Measurements from ENCODE around the gene PLBD1. TPM values are rescaled to one million over a fixed set of nuclear protein-coding genes. Genes with fewer than 3 reads are reported as not detected.

PLBD1 gene
- polyA plus RNA-seq, 1 donor, result 37.9 TPM

DNA sequence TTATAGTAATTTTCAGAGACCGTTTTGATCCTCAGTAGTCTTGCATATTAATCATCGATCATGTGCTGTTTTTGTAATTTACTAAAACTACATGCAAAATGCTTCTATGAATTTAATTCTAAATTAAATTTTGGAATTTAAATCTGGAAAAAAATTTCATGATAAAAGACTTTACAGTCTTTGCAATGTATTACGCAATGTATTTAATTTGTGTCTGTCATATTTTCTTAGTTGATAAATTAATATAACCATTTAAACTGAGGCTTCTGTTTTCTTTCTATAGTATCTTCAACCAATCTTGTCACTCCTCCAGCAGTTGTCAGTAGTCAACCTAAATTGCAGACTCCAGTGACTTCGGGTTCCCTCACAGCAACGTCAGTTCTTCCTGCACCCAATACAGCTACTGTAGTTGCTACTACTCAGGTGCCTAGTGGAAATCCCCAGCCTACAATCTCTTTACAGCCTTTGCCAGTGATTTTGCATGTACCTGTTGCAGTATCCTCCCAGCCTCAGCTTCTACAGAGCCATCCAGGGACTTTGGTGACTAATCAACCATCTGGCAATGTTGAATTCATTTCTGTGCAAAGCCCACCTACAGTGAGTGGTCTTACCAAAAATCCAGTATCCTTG lies 107.4 kb downstream of the PLBD1 start:
- H3K27ac ChIP-seq (ENCODE audit: low read length), result no peak overlapping the region
- WGBS (ENCODE audit: insufficient coverage, low lambda C conversion rate), result 92% methylated on average over 2 of the region's 5 CpGs
- peaks cover 33% of the 10 kb centered on the region for H3K36me3 ChIP-seq (ENCODE audit: control insufficient read depth, insufficient read depth, low read length)

DNA sequence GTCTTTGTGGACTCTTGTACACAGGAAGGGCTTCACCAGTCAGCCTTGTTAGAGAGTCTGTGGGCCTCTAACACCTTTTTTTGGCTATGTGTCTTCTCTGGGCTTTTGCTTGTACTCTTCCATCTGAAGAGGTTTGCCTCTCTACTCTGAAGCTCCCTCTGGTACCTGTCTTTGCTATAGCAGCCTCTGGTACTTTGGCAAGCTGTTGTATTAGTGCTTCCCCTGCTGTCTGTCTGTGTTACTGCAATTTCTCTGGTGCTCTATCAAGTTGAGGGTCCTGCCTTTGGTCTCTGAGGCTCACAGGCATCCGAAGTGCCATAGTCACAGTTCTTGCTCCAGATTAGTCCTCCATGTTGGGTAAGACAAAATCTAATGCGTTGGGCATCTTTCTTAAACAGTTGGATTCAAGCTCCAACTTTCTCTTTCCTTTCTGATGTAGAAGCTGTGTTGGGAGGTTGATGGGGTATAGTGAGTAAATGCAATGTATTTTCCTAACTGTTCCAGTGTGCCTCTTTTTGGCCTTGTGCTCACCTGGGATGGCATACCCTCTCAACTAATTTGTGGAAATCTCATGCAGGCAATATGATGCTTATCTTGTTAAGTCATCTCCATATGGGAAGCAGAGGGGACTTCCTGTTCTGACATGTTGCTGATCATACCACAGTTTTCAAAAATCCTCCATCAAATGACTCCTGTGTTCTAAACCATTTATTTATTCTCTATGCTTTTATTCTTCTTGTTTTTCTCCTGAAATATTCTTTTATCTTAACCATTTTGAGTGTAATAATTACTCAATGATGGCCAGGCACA lies 113.4 kb downstream of the PLBD1 start:
- peak; percentile 9 to 24 for DNase-seq
- Histone ChIP-seq H3K4me1 (ENCODE audit: control insufficient read depth, insufficient read depth, low read length) (no peaks in the 10 kb centered on the region), H3K9me3 (ENCODE audit: control insufficient read depth, low read depth, low read length) (no peaks in the 10 kb centered on the region), H3K27me3 (ENCODE audit: control insufficient read depth, insufficient read depth, low read length) (no peaks in the 10 kb centered on the region), H3K4me3 (ENCODE audit: low read length) (no peak overlapping the region), H3K36me3 (ENCODE audit: control insufficient read depth, insufficient read depth, low read length) (peaks cover 37% of the 10 kb centered on the region), H3K27ac (ENCODE audit: low read length) (no peak overlapping the region)
- WGBS (ENCODE audit: insufficient coverage, low lambda C conversion rate), result no CpG with 5 or more reads among the region's 2 CpGs

More for the DNA sequence above, 107.4 kb downstream of the PLBD1 start:
- H3K4me1 ChIP-seq (ENCODE audit: control insufficient read depth, insufficient read depth, low read length), result no peaks in the 10 kb centered on the region
- no peak overlapping the region for H3K4me3 ChIP-seq (ENCODE audit: low read length)
- no peak for DNase-seq
- no peaks in the 10 kb centered on the region for H3K27me3 ChIP-seq (ENCODE audit: control insufficient read depth, insufficient read depth, low read length)
- H3K9me3 ChIP-seq (ENCODE audit: control insufficient read depth, low read depth, low read length), result no peaks in the 10 kb centered on the region

Other genes starting within 250 kb of the PLBD1 start
- 32.0 TPM for gene ATF7IP, start 202.2 kb downstream of the PLBD1 start, polyA plus RNA-seq
- 126 TPM for gene GUCY2C, start 128.7 kb upstream of the PLBD1 start, polyA plus RNA-seq
- 45.6 TPM for gene WBP11, start 235.6 kb upstream of the PLBD1 start, polyA plus RNA-seq
- 1.8 TPM for gene C12orf60, start 235.8 kb upstream of the PLBD1 start, polyA plus RNA-seq
- 0.30 TPM for gene SMCO3, start 246.3 kb upstream of the PLBD1 start, polyA plus RNA-seq

Data from large intestine (tissue), 3 donors.